ENCODE measurements around the gene NEU4. TPM values are rescaled to one million over a fixed set of nuclear protein-coding genes. Genes with fewer than 3 reads are reported as not detected.

The NEU4 gene
- total RNA-seq, 1 donor from 2014 or later, result 0.42 TPM

GRCh38 chr2:241795021-241795999, 13.7 kb upstream of the NEU4 start:
- H3K27me3 Mint-ChIP-seq (ENCODE audit: low read depth), result peaks cover 3% of the 10 kb centered on the region
- H3K4me3 Mint-ChIP-seq (ENCODE audit: unreplicated experiment), result no peak overlapping the region
- no peak for DNase-seq (ENCODE audit: low spot score)
- peaks cover 7% of the 10 kb centered on the region for H3K9me3 Mint-ChIP-seq (ENCODE audit: low read depth)
- no peak for TF ChIP-seq CTCF (IDR thresholded peaks at IDR 0.05)
- peaks cover 7% of the 10 kb centered on the region for H3K36me3 Mint-ChIP-seq (ENCODE audit: low read depth)
- no peak overlapping the region for H3K27ac Mint-ChIP-seq (ENCODE audit: unreplicated experiment)
- H3K4me1 Mint-ChIP-seq (ENCODE audit: low read depth), result no peaks in the 10 kb centered on the region

- peaks cover under 1% of the 10 kb centered on the region for H3K9me3 Mint-ChIP-seq (ENCODE audit: low read depth)
- DNase-seq (ENCODE audit: low spot score), result no peak
- peaks cover 3% of the 10 kb centered on the region for H3K27me3 Mint-ChIP-seq (ENCODE audit: low read depth)
- H3K27ac Mint-ChIP-seq (ENCODE audit: unreplicated experiment), result no peak overlapping the region
- H3K36me3 Mint-ChIP-seq (ENCODE audit: low read depth), result peaks cover 4% of the 10 kb centered on the region
- no peak overlapping the region for H3K4me3 Mint-ChIP-seq (ENCODE audit: unreplicated experiment)
- TF ChIP-seq CTCF (IDR thresholded peaks at IDR 0.05), result no peak
- H3K4me1 Mint-ChIP-seq (ENCODE audit: low read depth), result no peaks in the 10 kb centered on the region
Measured at GRCh38 chr2:241796209-241796608, 12.8 kb upstream of the NEU4 start.

GRCh38 chr2:241796610-241797138, 12.3 kb upstream of the NEU4 start:
- H3K9me3 Mint-ChIP-seq (ENCODE audit: low read depth), result no peaks in the 10 kb centered on the region
- H3K27ac Mint-ChIP-seq (ENCODE audit: unreplicated experiment), result no peak overlapping the region
- no peak for DNase-seq (ENCODE audit: low spot score)

GRCh38 chr2:241797441-241798080, 11.4 kb upstream of the NEU4 start:
- no peaks in the 10 kb centered on the region for H3K4me1 Mint-ChIP-seq (ENCODE audit: low read depth)
- peaks cover 4% of the 10 kb centered on the region for H3K36me3 Mint-ChIP-seq (ENCODE audit: low read depth)
- H3K4me3 Mint-ChIP-seq (ENCODE audit: unreplicated experiment), result no peak overlapping the region
- H3K27me3 Mint-ChIP-seq (ENCODE audit: low read depth), result peaks cover 3% of the 10 kb centered on the region
- TF ChIP-seq CTCF (IDR thresholded peaks at IDR 0.05), result no peak
- DNase-seq (ENCODE audit: low spot score), result no peak
- H3K9me3 Mint-ChIP-seq (ENCODE audit: low read depth), result no peaks in the 10 kb centered on the region
- no peak overlapping the region for H3K27ac Mint-ChIP-seq (ENCODE audit: unreplicated experiment)

More at GRCh38 chr2:241796610-241797138, 12.3 kb upstream of the NEU4 start:
- H3K36me3 Mint-ChIP-seq (ENCODE audit: low read depth), result peaks cover 4% of the 10 kb centered on the region
- no peak overlapping the region for H3K4me3 Mint-ChIP-seq (ENCODE audit: unreplicated experiment)
- no peaks in the 10 kb centered on the region for H3K4me1 Mint-ChIP-seq (ENCODE audit: low read depth)
- H3K27me3 Mint-ChIP-seq (ENCODE audit: low read depth), result peaks cover 3% of the 10 kb centered on the region
- no peak for TF ChIP-seq CTCF (IDR thresholded peaks at IDR 0.05)

GRCh38 chr2:241798081-241798630, 10.8 kb upstream of the NEU4 start:
- peaks cover 4% of the 10 kb centered on the region for H3K36me3 Mint-ChIP-seq (ENCODE audit: low read depth)
- peaks cover 3% of the 10 kb centered on the region for H3K27me3 Mint-ChIP-seq (ENCODE audit: low read depth)
- no peak overlapping the region for H3K27ac Mint-ChIP-seq (ENCODE audit: unreplicated experiment)
- no peak for TF ChIP-seq CTCF (IDR thresholded peaks at IDR 0.05)
- H3K4me3 Mint-ChIP-seq (ENCODE audit: unreplicated experiment), result no peak overlapping the region
- H3K9me3 Mint-ChIP-seq (ENCODE audit: low read depth), result no peaks in the 10 kb centered on the region
- no peaks in the 10 kb centered on the region for H3K4me1 Mint-ChIP-seq (ENCODE audit: low read depth)
- no peak for DNase-seq (ENCODE audit: low spot score)
